H1 (cell line): Measurements from ENCODE around the gene F8. TPM values are rescaled to one million over a fixed set of nuclear protein-coding genes. Genes with fewer than 3 reads are reported as not detected.

Experiments
- CTCF ChIA-PET: fragments of 300-600 bp; sonication (Branson Sonifier 250); formaldehyde crosslinking; loops from one replicate; lab custom pipeline; 2021; ENCODE audit not compliant: partially characterized antibody; lab: Charles Lee
- POLR2A ChIA-PET: fragments of 300-600 bp; sonication (Branson Sonifier 250); formaldehyde crosslinking; loops from one replicate; lab custom pipeline; 2021; ENCODE audit warnings: inconsistent platforms; ENCODE audit not compliant: partially characterized antibody; lab: Charles Lee
- DNase-seq, 2 experiments: peaks; one replicate each; pipeline versions ENCODE4 v3.0.0 to v3.0.0-alpha.2; 2010 to 2022; ENCODE audit warnings: low spot score in 2 of 2, low read depth in 1 of 2, mixed read lengths in 1 of 2
- FAIRE-seq: peaks from 2 replicates; lab custom pipeline; 2011; peaks lifted over from hg19 to GRCh38; lab: Jason Lieb, UNC
- H2AFZ ChIP-seq: 2 replicates; pipeline ENCODE4 v1.8.1; 2012; ENCODE audit warnings: low read length, inconsistent platforms
- H2AK5ac ChIP-seq: 2 replicates; pipeline ENCODE4 v1.6.1; 2013; ENCODE audit warnings: low read depth, low read length
- H2BK120ac ChIP-seq: replicated peaks from 2 replicates; pipeline ENCODE3; 2013; ENCODE audit warnings: low read depth, low read length, inconsistent platforms
- H2BK12ac ChIP-seq: 2 replicates; pipeline ENCODE4 v1.6.1; 2013; ENCODE audit warnings: low read depth, low read length
- H2BK15ac ChIP-seq: 2 replicates; pipeline ENCODE4 v1.6.1; 2013; ENCODE audit warnings: low read length
- H2BK20ac ChIP-seq: 2 replicates; pipeline ENCODE4 v1.6.1; 2013; ENCODE audit warnings: low read length
- H2BK5ac ChIP-seq: 2 replicates; pipeline ENCODE4 v1.6.1; 2013; ENCODE audit warnings: low read depth, low read length
- H3K14ac ChIP-seq: 2 replicates; pipeline ENCODE4 v1.6.1; 2013; ENCODE audit warnings: inconsistent platforms; ENCODE audit not compliant: insufficient read length
- H3K18ac ChIP-seq: 2 replicates; pipeline ENCODE4 v1.6.1; 2013; ENCODE audit warnings: low read length; ENCODE audit errors: extremely low read depth
- H3K23ac ChIP-seq: 2 replicates; pipeline ENCODE4 v1.6.1; 2013; ENCODE audit warnings: inconsistent platforms; ENCODE audit not compliant: insufficient read length
- H3K23me2 ChIP-seq: 2 replicates; pipeline ENCODE4 v1.6.1; 2013; ENCODE audit warnings: low read depth, low read length
- H3K27ac ChIP-seq: 2 replicates; pipeline ENCODE4 v1.6.1; 2011; ENCODE audit warnings: low read depth, low read length, inconsistent platforms
- H3K27me3 ChIP-seq, 4 experiments: replicated peaks in 1 of 4; 1 replicate in 1 of 4; 2 replicates in 3 of 4; pipeline versions ENCODE4 v1.6.1 to v1.8.1; 2011 to 2013; ENCODE audit warnings: low read length in 3 of 4, mild to moderate bottlenecking in 3 of 4, inconsistent platforms in 2 of 4, mixed read lengths in 2 of 4, moderate library complexity in 1 of 4; ENCODE audit not compliant: control insufficient read depth in 3 of 4, insufficient read depth in 3 of 4; ENCODE audit errors: extremely low read depth in 1 of 4
- H3K36me3 ChIP-seq, 4 experiments: 2 replicates each; pipeline versions ENCODE4 v1.6.1 to v1.8.1; 2011 to 2013; ENCODE audit warnings: mild to moderate bottlenecking in 4 of 4, low read length in 3 of 4, moderate library complexity in 2 of 4, control low read depth in 1 of 4, inconsistent platforms in 1 of 4; ENCODE audit not compliant: insufficient read depth in 4 of 4, control insufficient read depth in 2 of 4
- H3K4ac ChIP-seq: replicated peaks from 2 replicates; pipeline ENCODE3; 2013; ENCODE audit warnings: low read length, low read depth, mixed read lengths, inconsistent platforms; ENCODE audit not compliant: insufficient read length
- H3K4me1 ChIP-seq, 4 experiments: replicated peaks in 1 of 4; 1 replicate in 1 of 4; 2 replicates in 3 of 4; pipeline versions ENCODE4 v1.6.1 to v1.8.1; 2011 to 2013; ENCODE audit warnings: low read length in 3 of 4, inconsistent platforms in 2 of 4, mixed read lengths in 1 of 4; ENCODE audit not compliant: insufficient read depth in 4 of 4, control insufficient read depth in 3 of 4
- H3K4me2 ChIP-seq, 2 experiments: 2 replicates each; pipeline versions ENCODE4 v1.6.1 to v1.8.1; 2011 to 2013; ENCODE audit warnings: low read depth in 2 of 2, low read length in 2 of 2, control low read depth in 1 of 2, inconsistent platforms in 1 of 2, mild to moderate bottlenecking in 1 of 2; ENCODE audit not compliant: insufficient read depth in 1 of 2
- H3K4me3 ChIP-seq, 4 experiments: fragments of 200-600, 300-600 bp in 1 of 4; sonication (generic), shearing (Covaris generic), sonication (Bioruptor Twin) in 1 of 4; 2 replicates each; pipeline versions ENCODE4 v1.5.1 to v1.8.1; 2011 to 2016; ENCODE audit warnings: low read length in 4 of 4, low read depth in 3 of 4, control low read depth in 2 of 4, inconsistent platforms in 2 of 4, mild to moderate bottlenecking in 2 of 4, mixed read lengths in 1 of 4, moderate library complexity in 1 of 4; ENCODE audit not compliant: insufficient read depth in 2 of 4; ENCODE audit errors: extremely low read depth in 1 of 4
- H3K56ac ChIP-seq: replicated peaks from 2 replicates; pipeline ENCODE3; 2013; ENCODE audit warnings: low read depth, mild to moderate bottlenecking, mixed read lengths, low read length, inconsistent platforms; ENCODE audit not compliant: insufficient read length
- H3K79me1 ChIP-seq: 2 replicates; pipeline ENCODE4 v1.6.1; 2013; ENCODE audit warnings: low read depth, low read length, control low read depth
- H3K79me2 ChIP-seq, 2 experiments: 2 replicates each; pipeline versions ENCODE4 v1.6.1 to v1.8.1; 2012 to 2013; ENCODE audit warnings: low read length in 2 of 2, mild to moderate bottlenecking in 2 of 2, inconsistent platforms in 1 of 2; ENCODE audit not compliant: insufficient read depth in 2 of 2, control insufficient read depth in 1 of 2
- H3K9ac ChIP-seq, 4 experiments: replicated peaks in 1 of 4; 1 replicate in 1 of 4; 2 replicates in 3 of 4; pipeline versions ENCODE4 v1.6.1 to v1.8.1; 2011 to 2013; ENCODE audit warnings: low read depth in 3 of 4, low read length in 3 of 4, control low read depth in 2 of 4, mild to moderate bottlenecking in 2 of 4, moderate library complexity in 2 of 4, inconsistent platforms in 1 of 4; ENCODE audit errors: extremely low read depth in 1 of 4
- H3K9me3 ChIP-seq, 2 experiments: 2 replicates each; pipeline versions ENCODE4 v1.6.1 to v1.8.1; 2012 to 2013; ENCODE audit warnings: mild to moderate bottlenecking in 2 of 2, moderate library complexity in 2 of 2, control low read depth in 1 of 2, inconsistent platforms in 1 of 2, low read depth in 1 of 2, low read length in 1 of 2, mixed read lengths in 1 of 2; ENCODE audit not compliant: insufficient read depth in 2 of 2
- H4K20me1 ChIP-seq, 2 experiments: replicated peaks in 1 of 2; 2 replicates each; pipeline versions ENCODE3 to v1.8.1; 2011 to 2013; ENCODE audit warnings: inconsistent platforms in 2 of 2, low read length in 2 of 2, mild to moderate bottlenecking in 1 of 2; ENCODE audit not compliant: insufficient read depth in 2 of 2, control insufficient read depth in 1 of 2
- H4K5ac ChIP-seq: 2 replicates; pipeline ENCODE4 v1.6.1; 2013; ENCODE audit warnings: low read length, low read depth, mixed read lengths, inconsistent platforms; ENCODE audit not compliant: insufficient read length
- H4K8ac ChIP-seq: 2 replicates; pipeline ENCODE4 v1.8.0; 2013; ENCODE audit warnings: mild to moderate bottlenecking, moderate library complexity, low read length, inconsistent platforms; ENCODE audit not compliant: insufficient read depth; ENCODE audit errors: extremely low read depth
- H4K91ac ChIP-seq: replicated peaks from 2 replicates; pipeline ENCODE3; 2013; ENCODE audit warnings: low read length, mixed read lengths, inconsistent platforms; ENCODE audit not compliant: insufficient read length
- BCL11A ChIP-seq, 2 experiments: IDR thresholded peaks; one replicate each; pipeline ENCODE4 v1.6.1; 2011; ENCODE audit warnings: low read depth in 2 of 2, low read length in 2 of 2, mild to moderate bottlenecking in 2 of 2
- BRCA1 ChIP-seq: IDR thresholded peaks from 2 replicates; pipeline ENCODE4 v1.6.1; 2012; ENCODE audit warnings: low read depth, low read length, improper control_type of control experiment
- CEBPB ChIP-seq: IDR thresholded peaks from 2 replicates; pipeline ENCODE4 v1.6.1; 2012; ENCODE audit warnings: low read depth, low read length
- CTBP2 ChIP-seq: IDR thresholded peaks from 2 replicates; pipeline ENCODE4 v1.7.0; 2011; ENCODE audit warnings: borderline replicate concordance, mild to moderate bottlenecking, moderate library complexity, mixed read lengths, low read length; ENCODE audit not compliant: insufficient read depth, insufficient read length
- EGR1 ChIP-seq: IDR thresholded peaks from 2 replicates; pipeline ENCODE4 v1.6.1; 2011; ENCODE audit warnings: low read depth, low read length, borderline replicate concordance
- GTF2F1 ChIP-seq: IDR thresholded peaks from 2 replicates; pipeline ENCODE4 v1.6.1; 2012; ENCODE audit warnings: low read depth, low read length, improper control_type of control experiment, borderline replicate concordance
- KDM1A ChIP-seq: fragments of 200-600, 300-600 bp; sonication (generic); IDR thresholded peaks from 2 replicates; pipeline ENCODE4 v1.7.1; 2016; ENCODE audit warnings: mild to moderate bottlenecking, low read length, borderline replicate concordance
- SP4 ChIP-seq: IDR thresholded peaks from 2 replicates; pipeline ENCODE4 v1.6.1; 2012; ENCODE audit warnings: low read length, inconsistent platforms
- TEAD4 ChIP-seq: IDR thresholded peaks from 2 replicates; pipeline ENCODE4 v1.6.1; 2012; ENCODE audit warnings: low read depth, low read length, inconsistent platforms, mixed read lengths
- WGBS, 2 experiments: shearing (Covaris generic) in 1 of 2; methylation state at CpG; one replicate each; pipeline versions ENCODE4 v1.1.6 to v1.1.7; 2013 to 2015; ENCODE audit warnings: low lambda C conversion rate in 2 of 2, mixed read lengths in 2 of 2, inconsistent platforms in 1 of 2, low coverage in 1 of 2, missing lambda C conversion rate in 1 of 2; ENCODE audit not compliant: insufficient replicate concordance in 2 of 2, insufficient coverage in 1 of 2, insufficient read length in 1 of 2; ENCODE audit errors: extremely low coverage in 1 of 2, missing lambda C conversion rate in 1 of 2; 5-methylcytosine and 5-hydroxymethylcytosine counted together
- polyA plus RNA-seq, 7 experiments: library from polyadenylated mRNA; depleted of rRNA in 3 of 7; stranded (reverse) in 5 of 7; unstranded in 2 of 7; fragments of >200 nt in 5 of 7; fragments of 200-250 nt in 2 of 7; gene quantifications; 1 replicate in 5 of 7; 2 replicates in 1 of 7; 4 replicates in 1 of 7; pipeline versions ENCODE4 v1.2.1 to v1.2.3, GENCODE V29; 2011 to 2013; ENCODE audit warnings: missing spikeins in 2 of 7, mixed read lengths in 2 of 7
- total RNA-seq: library from RNA; stranded (reverse); fragmentation: NEBNext Ultra II Directional; extraction: Animal tissue kit (Norgen Biotek cat#: 25700); gene quantifications from 2 replicates; pipeline ENCODE4 v1.2.1, GENCODE V29; 2021

F8 gene
- total and polyA plus RNA-seq, 2 of the 8 experiments (the other 6 are each of a cell fraction or from before 2014, with no cell fraction given), result 1.1 to 2.6 TPM

GRCh38 chrX:155046129-155046810, 23.7 kb upstream of the F8 start:
- no peak overlapping the region for H4K8ac ChIP-seq
- H3K79me2 ChIP-seq, result no peaks in the 10 kb centered on the region
- no peak overlapping the region for H2BK12ac ChIP-seq
- H3K56ac ChIP-seq, result no peak overlapping the region
- H3K4me3 ChIP-seq, result no peak overlapping the region
- no peak overlapping the region for H3K9ac ChIP-seq
- no peak overlapping the region for H3K18ac ChIP-seq
- no peak overlapping the region for H3K14ac ChIP-seq
- H4K91ac ChIP-seq, result no peak overlapping the region
- H3K23me2 ChIP-seq, result no peaks in the 10 kb centered on the region
- FAIRE-seq (no peak), DNase-seq (no peak)
- 86% methylated on average over 6 of the region's 6 CpGs; no CpG with 5 or more reads in 1 of the 2 experiments for WGBS, 2 experiments
- POLR2A ChIA-PET, result interaction anchor here (1.1 kb wide), 1 partner anchor 54 kb away, joined by 3 read pairs; no protein-coding TSS in a partner anchor
- peaks cover 0 to 7% (median 2%) of the 10 kb centered on the region in 4 experiments; a peak in 2 of 7 replicates for H3K4me1 ChIP-seq
- H2BK15ac ChIP-seq, result no peak overlapping the region
- no peaks in the 10 kb centered on the region for H3K79me1 ChIP-seq
- H2BK20ac ChIP-seq, result no peak overlapping the region
- no peak overlapping the region for H2AK5ac ChIP-seq
- no peak overlapping the region for H3K4ac ChIP-seq
- no peak overlapping the region for H3K4me2 ChIP-seq
- no peaks in the 10 kb centered on the region for H3K36me3 ChIP-seq
- H2AFZ ChIP-seq, result no peak overlapping the region
- H2BK120ac ChIP-seq, result no peak overlapping the region
- H3K23ac ChIP-seq, result no peak overlapping the region
- CTCF ChIA-PET, result interaction anchor here (0.7 to 2.5 kb wide), 4 partner anchors 9 to 58 kb away, joined by 3 to 15 read pairs (median 3); partner anchors contain the start of gene FUNDC2
- H2BK5ac ChIP-seq, result no peak overlapping the region
- no peaks in the 10 kb centered on the region for H3K27me3 ChIP-seq
- no peak overlapping the region for H3K27ac ChIP-seq
- H3K9me3 ChIP-seq, result no peaks in the 10 kb centered on the region
- H4K20me1 ChIP-seq, result no peaks in the 10 kb centered on the region
- H4K5ac ChIP-seq, result no peak overlapping the region
- TF ChIP-seq GTF2F1 (no peak), KDM1A (no peak), CEBPB (no peak), SP4 (no peak), EGR1 (no peak), TEAD4 (no peak), CTBP2 (no peak), BRCA1 (no peak), BCL11A (IDR thresholded peaks at IDR 0.05; ENCODE audit: low read depth in 2 of 2, low read length in 2 of 2) (no peak)
